Activated CD4-positive, alpha-beta T cell treated with anti-CD3 and anti-CD28 coated beads, Interleukin-2, amount 50 U/mL, for 1 hour (primary cell): ENCODE measurements around the gene PCDHGC4.

Experiments
- DNase-seq: peaks from one replicate; pipeline ENCODE4 v3.0.0-alpha.2; 2020

Gene PCDHGC4

GRCh38 chr5:141532726-141533125 lies 47.9 kb downstream of the PCDHGC4 start:
- DNase-seq, result no peak

- no peak for DNase-seq
These were observed 49.1 kb downstream of the PCDHGC4 start for GRCh38 chr5:141533897-141534296.

- no peak for DNase-seq
These were observed 49.8 kb downstream of the PCDHGC4 start for GRCh38 chr5:141534492-141535213.
